Measurements from ENCODE around the gene XRCC4.

- no peak for TF ChIP-seq CTCF (conservative IDR thresholded peaks at IDR 0.05 in 1 of 2, IDR thresholded peaks at IDR 0.05 in 1 of 2; ENCODE audit: extremely low read depth in 1 of 2, insufficient read depth in 1 of 2, low read depth in 1 of 2, low read length in 2 of 2)
- no peak for TF ChIP-seq EZH2 (IDR thresholded peaks at IDR 0.05; ENCODE audit: borderline replicate concordance, low read length)
Measured at GRCh38 chr5:83184534-83184933, 107.2 kb downstream of the XRCC4 start.
